ENCODE data around the gene ELF1.

GRCh38 chr13:40971321-40971720 lies 47.8 kb downstream of the ELF1 start:
- TF ChIP-seq CTCF (IDR thresholded peaks at IDR 0.05; ENCODE audit: poor library complexity) = no peak
- TF ChIP-seq EZH2 (IDR thresholded peaks at IDR 0.05; ENCODE audit: borderline replicate concordance) = no peak
- TF ChIP-seq EZH2phosphoT487 (IDR thresholded peaks at IDR 0.05; ENCODE audit: low read depth, severe bottlenecking, unreplicated experiment) = no peak
